SU-DHL-6 (cell line): Measurements from ENCODE around the gene KIF24.

Source experiments
- H2AFZ ChIP-seq: fragments of 200-600 bp; sonication (generic); 2 replicates; pipeline ENCODE4 v1.6.1; 2014; ENCODE audit warnings: low read depth, mild to moderate bottlenecking, moderate library complexity, mixed read lengths, antibody characterized with exemption, low read length; ENCODE audit not compliant: severe bottlenecking
- H3F3A ChIP-seq: fragments of 200-600 bp; shearing (Covaris generic); 2 replicates; pipeline ENCODE4 v1.6.0; 2016; ENCODE audit warnings: antibody characterized with exemption, mild to moderate bottlenecking; ENCODE audit not compliant: insufficient read depth
- H3K27ac ChIP-seq: fragments of 200-600 bp; sonication (generic); 2 replicates; pipeline ENCODE4 v1.5.1; 2016; ENCODE audit warnings: low read depth, mild to moderate bottlenecking, low read length, moderate library complexity, mixed read lengths
- H3K27me3 ChIP-seq: fragments of 200-600 bp; sonication (generic), shearing (Covaris generic); 2 replicates; pipeline ENCODE4 v1.6.0; 2014; ENCODE audit warnings: mild to moderate bottlenecking, low read length
- H3K36me3 ChIP-seq: fragments of 200-600 bp; sonication (generic); 2 replicates; pipeline ENCODE4 v1.6.1; 2014; ENCODE audit warnings: mild to moderate bottlenecking, low read length, mixed read lengths
- H3K4me2 ChIP-seq: fragments of 300-600, 200-600 bp; shearing (Covaris generic), sonication (generic); 2 replicates; pipeline ENCODE4 v1.6.0; 2014; ENCODE audit warnings: low read length, low read depth, mild to moderate bottlenecking; ENCODE audit not compliant: poor library complexity, severe bottlenecking
- H3K4me3 ChIP-seq: fragments of 200-600 bp; sonication (generic); 2 replicates; pipeline ENCODE4 v1.5.1; 2014; ENCODE audit warnings: antibody characterized with exemption, low read length, mild to moderate bottlenecking, mixed read lengths; ENCODE audit not compliant: insufficient read depth, poor library complexity, severe bottlenecking
- H3K79me2 ChIP-seq: fragments of 200-600 bp; sonication (generic); 2 replicates; pipeline ENCODE4 v1.6.1; 2014; ENCODE audit warnings: mild to moderate bottlenecking, low read length, moderate library complexity; ENCODE audit not compliant: insufficient read depth
- H3K9ac ChIP-seq: fragments of 200-600 bp; sonication (generic); 2 replicates; pipeline ENCODE4 v1.7.0; 2014; ENCODE audit warnings: mild to moderate bottlenecking, low read length
- H3K9me2 ChIP-seq: fragments of 200-600 bp; sonication (generic); replicated peaks from 2 replicates; pipeline ENCODE4 v1.6.1; 2014; ENCODE audit warnings: low read length; ENCODE audit not compliant: insufficient read depth
- H3K9me3 ChIP-seq: fragments of 200-600 bp; sonication (generic); 2 replicates; pipeline ENCODE4 v1.6.1; 2014; ENCODE audit warnings: low read length, mixed read lengths; ENCODE audit not compliant: insufficient read depth
- H4K20me1 ChIP-seq: fragments of 200-600 bp; sonication (generic); 2 replicates; pipeline ENCODE4 v1.6.1; 2014; ENCODE audit warnings: low read depth, mild to moderate bottlenecking, antibody characterized with exemption, low read length, moderate library complexity, mixed read lengths
- EZH2phosphoT487 ChIP-seq: fragments of 200-600 bp; sonication (generic), shearing (Covaris generic); conservative IDR thresholded peaks from 2 replicates; pipeline ENCODE4 v1.6.1; 2018; ENCODE audit warnings: mild to moderate bottlenecking, antibody characterized with exemption, low read length, moderate library complexity, mixed read lengths
- TF ChIP-seq, protein P1 (sequence below): fragments of 200-600 bp; sonication (generic); IDR thresholded peaks from one replicate; pipeline ENCODE4 v1.5.1; 2017; ENCODE audit warnings: antibody characterized with exemption, mild to moderate bottlenecking, low read length, moderate library complexity; ENCODE audit not compliant: insufficient read depth, poor library complexity, severe bottlenecking

Gene KIF24

DNA sequence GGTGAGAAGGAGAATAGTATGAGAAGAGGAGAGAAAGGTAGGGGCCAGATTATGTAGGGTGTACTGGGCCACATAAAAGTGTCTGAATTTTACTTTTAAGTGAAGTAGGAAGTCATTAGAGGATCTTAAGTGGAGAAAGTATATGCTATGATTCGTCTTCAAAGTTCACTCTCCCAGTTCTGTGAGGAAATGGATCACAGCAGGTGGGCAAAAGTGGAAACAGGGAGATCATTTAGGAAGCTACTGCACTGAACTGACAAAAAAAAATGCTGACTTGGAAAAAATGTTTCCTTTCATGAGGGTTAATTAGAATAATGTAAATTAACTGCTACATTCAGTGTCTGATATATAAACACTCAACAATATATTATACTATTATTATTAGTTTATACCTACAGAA, 2.4 kb downstream of the KIF24 start:
- H3K9ac ChIP-seq, result peak overlapping the region; percentile 10; the same call in 1 of the 2 replicates

DNA sequence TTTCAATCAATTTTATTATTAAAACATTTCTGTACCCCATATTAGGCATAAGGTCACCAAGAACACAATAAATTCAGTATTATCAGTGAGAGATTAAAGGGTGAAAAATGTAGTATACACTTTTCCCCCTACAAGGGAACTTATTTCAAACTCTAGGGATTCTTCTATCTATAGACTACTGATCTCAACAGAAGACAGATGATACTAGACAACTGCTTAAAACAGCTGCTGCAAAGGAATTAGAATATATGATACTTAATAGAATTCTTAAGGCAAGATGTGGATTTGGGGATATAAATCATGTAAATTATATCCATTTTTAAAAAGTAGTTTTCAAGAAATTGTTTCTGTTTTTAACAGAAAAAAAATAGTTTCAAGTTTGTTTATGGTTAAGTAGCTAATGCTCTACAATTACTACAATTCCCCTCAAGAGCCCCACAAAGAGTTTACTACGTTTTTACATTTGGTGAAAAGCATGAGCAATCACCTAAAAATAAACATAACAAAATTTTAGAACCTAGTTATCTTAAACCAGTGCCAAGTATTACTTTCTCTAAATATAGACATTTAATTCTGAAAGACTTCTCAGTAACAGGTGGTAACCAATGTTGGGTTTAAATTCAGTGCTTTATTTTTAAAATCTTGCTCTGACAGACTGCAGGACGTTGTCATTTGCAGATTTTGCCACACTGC, 6.0 kb downstream of the KIF24 start:
- Histone ChIP-seq H3K9me3 (no peaks in the 10 kb centered on the region), H3K36me3 (no peaks in the 10 kb centered on the region), H3K9ac (no peak overlapping the region), H3K9me2 (no peaks in the 10 kb centered on the region), H3K27ac (0 out of 2 replicates have a peak overlapping the region, but pooled peaks have one; percentile 0), H3K4me2 (peak overlapping the region; percentile 16), H4K20me1 (no peaks in the 10 kb centered on the region; the same call in 1 of the 2 replicates), H2AFZ (no peak overlapping the region), H3F3A (peaks cover 6% of the 10 kb centered on the region; the same call in 1 of the 2 replicates), H3K4me3 (no peak overlapping the region), H3K27me3 (no peaks in the 10 kb centered on the region), H3K79me2 (peaks cover 93% of the 10 kb centered on the region)
- TF ChIP-seq, protein P1, sequence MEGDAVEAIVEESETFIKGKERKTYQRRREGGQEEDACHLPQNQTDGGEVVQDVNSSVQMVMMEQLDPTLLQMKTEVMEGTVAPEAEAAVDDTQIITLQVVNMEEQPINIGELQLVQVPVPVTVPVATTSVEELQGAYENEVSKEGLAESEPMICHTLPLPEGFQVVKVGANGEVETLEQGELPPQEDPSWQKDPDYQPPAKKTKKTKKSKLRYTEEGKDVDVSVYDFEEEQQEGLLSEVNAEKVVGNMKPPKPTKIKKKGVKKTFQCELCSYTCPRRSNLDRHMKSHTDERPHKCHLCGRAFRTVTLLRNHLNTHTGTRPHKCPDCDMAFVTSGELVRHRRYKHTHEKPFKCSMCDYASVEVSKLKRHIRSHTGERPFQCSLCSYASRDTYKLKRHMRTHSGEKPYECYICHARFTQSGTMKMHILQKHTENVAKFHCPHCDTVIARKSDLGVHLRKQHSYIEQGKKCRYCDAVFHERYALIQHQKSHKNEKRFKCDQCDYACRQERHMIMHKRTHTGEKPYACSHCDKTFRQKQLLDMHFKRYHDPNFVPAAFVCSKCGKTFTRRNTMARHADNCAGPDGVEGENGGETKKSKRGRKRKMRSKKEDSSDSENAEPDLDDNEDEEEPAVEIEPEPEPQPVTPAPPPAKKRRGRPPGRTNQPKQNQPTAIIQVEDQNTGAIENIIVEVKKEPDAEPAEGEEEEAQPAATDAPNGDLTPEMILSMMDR, result no peak
- TF ChIP-seq EZH2phosphoT487, result no peak

More for the DNA sequence above, 2.4 kb downstream of the KIF24 start:
- H3K9me3 ChIP-seq, result no peaks in the 10 kb centered on the region
- H3K36me3 ChIP-seq, result no peaks in the 10 kb centered on the region
- H3F3A ChIP-seq, result peaks cover 14% of the 10 kb centered on the region
- H3K27ac ChIP-seq, result peak overlapping the region; percentile 3; the same call in 1 of the 2 replicates
- no peak for TF ChIP-seq EZH2phosphoT487
- TF ChIP-seq, protein P1, result no peak
- H3K4me2 ChIP-seq, result peak overlapping the region; percentile 87
- H3K27me3 ChIP-seq, result no peaks in the 10 kb centered on the region
- no peaks in the 10 kb centered on the region for H4K20me1 ChIP-seq
- H3K79me2 ChIP-seq, result peaks cover 74% of the 10 kb centered on the region
- H3K9me2 ChIP-seq, result no peaks in the 10 kb centered on the region
- H2AFZ ChIP-seq, result no peak overlapping the region
- no peak overlapping the region for H3K4me3 ChIP-seq

DNA sequence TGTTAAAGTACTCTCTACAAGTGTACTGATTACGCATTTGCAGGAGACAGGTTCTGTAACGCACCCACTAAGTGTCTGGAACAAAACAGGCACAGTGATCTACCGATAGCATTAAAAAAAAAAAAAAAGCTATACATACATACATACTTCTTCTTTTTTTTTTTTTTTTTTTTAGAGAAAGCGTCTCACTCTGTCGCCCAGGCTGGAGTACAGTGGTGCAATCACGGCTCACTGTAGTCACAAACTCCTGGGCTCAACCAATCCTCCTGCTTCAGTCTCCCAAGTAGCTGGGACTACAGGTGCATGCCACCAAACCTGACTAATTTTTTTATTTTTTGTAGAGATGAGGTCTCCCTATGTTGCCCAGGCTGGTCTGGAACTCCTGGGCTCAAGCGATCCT, 7.6 kb downstream of the KIF24 start:
- H3K27me3 ChIP-seq, result no peaks in the 10 kb centered on the region
- H3K36me3 ChIP-seq, result no peaks in the 10 kb centered on the region
- H3K4me3 ChIP-seq, result no peak overlapping the region
- H3F3A ChIP-seq, result no peaks in the 10 kb centered on the region
- TF ChIP-seq, protein P1, result no peak
- TF ChIP-seq EZH2phosphoT487, result no peak
- no peak overlapping the region for H3K27ac ChIP-seq
- H3K79me2 ChIP-seq, result peaks cover 90% of the 10 kb centered on the region
- H3K9ac ChIP-seq, result no peak overlapping the region
- H3K9me2 ChIP-seq, result no peaks in the 10 kb centered on the region
- peak overlapping the region; percentile 21 for H3K4me2 ChIP-seq
- no peaks in the 10 kb centered on the region for H3K9me3 ChIP-seq
- H2AFZ ChIP-seq, result no peak overlapping the region
- no peaks in the 10 kb centered on the region; the same call in 1 of the 2 replicates for H4K20me1 ChIP-seq
